ENCODE measurements around the gene ROBO4.
A peak's percentile ranks its signal among the peaks of the same experiment; 100 is the strongest.

Gene ROBO4

GRCh38 chr11:124920870-124921609 is 23.4 kb upstream of the ROBO4 start:
- in situ Hi-C loops (cut with HindIII; ENCODE audit: low pct_ligation_motif_present, low pct_unique_long_range_greater_than_20kb, low sequenced_read_pairs): no loop called here
- DNase-seq: no peak

- in situ Hi-C loops (cut with HindIII; ENCODE audit: low pct_ligation_motif_present, low pct_unique_long_range_greater_than_20kb, low sequenced_read_pairs): no loop called here
- DNase-seq: no peak
Measured at GRCh38 chr11:124920356-124920755, 22.7 kb upstream of the ROBO4 start.

- DNase-seq: no peak
- in situ Hi-C loops (cut with HindIII; ENCODE audit: low pct_ligation_motif_present, low pct_unique_long_range_greater_than_20kb, low sequenced_read_pairs): no loop called here
Measured at GRCh38 chr11:124919898-124920297, 22.2 kb upstream of the ROBO4 start.

- DNase-seq: no peak
- in situ Hi-C loops (cut with HindIII; ENCODE audit: low pct_ligation_motif_present, low pct_unique_long_range_greater_than_20kb, low sequenced_read_pairs): no loop called here
Measured at GRCh38 chr11:124918950-124919349, 21.3 kb upstream of the ROBO4 start, which contains the start of gene HEPN1. Gene HEPN1, plus strand, starts transcription at chr11:124919250.

- no peak for DNase-seq
- in situ Hi-C loops (cut with HindIII; ENCODE audit: low pct_ligation_motif_present, low pct_unique_long_range_greater_than_20kb, low sequenced_read_pairs): no loop called here
Measured at GRCh38 chr11:124917115-124917637, 19.5 kb upstream of the ROBO4 start.

GRCh38 chr11:124916370-124916710 is 18.7 kb upstream of the ROBO4 start:
- DNase-seq: no peak
- in situ Hi-C loops (cut with HindIII; ENCODE audit: low pct_ligation_motif_present, low pct_unique_long_range_greater_than_20kb, low sequenced_read_pairs): no loop called here

GRCh38 chr11:124915541-124916369 is 18.1 kb upstream of the ROBO4 start:
- in situ Hi-C loops (cut with HindIII; ENCODE audit: low pct_ligation_motif_present, low pct_unique_long_range_greater_than_20kb, low sequenced_read_pairs): no loop called here
- no peak for DNase-seq

GRCh38 chr11:124902616-124903015 is 5.0 kb upstream of the ROBO4 start:
- in situ Hi-C loops (cut with HindIII; ENCODE audit: low pct_ligation_motif_present, low pct_unique_long_range_greater_than_20kb, low sequenced_read_pairs): no loop called here
- DNase-seq: no peak

- DNase-seq: peak; percentile 60
- in situ Hi-C loops (cut with HindIII; ENCODE audit: low pct_ligation_motif_present, low pct_unique_long_range_greater_than_20kb, low sequenced_read_pairs): no loop called here
Measured at GRCh38 chr11:124900464-124900863, 2.8 kb upstream of the ROBO4 start.

- no peak for DNase-seq
- in situ Hi-C loops (cut with HindIII; ENCODE audit: low pct_ligation_motif_present, low pct_unique_long_range_greater_than_20kb, low sequenced_read_pairs): no loop called here
Measured at GRCh38 chr11:124899383-124900145, 1.9 kb upstream of the ROBO4 start.

- in situ Hi-C loops (cut with HindIII; ENCODE audit: low pct_ligation_motif_present, low pct_unique_long_range_greater_than_20kb, low sequenced_read_pairs): no loop called here
Measured at GRCh38 chr11:124898711-124899110, 1.0 kb upstream of the ROBO4 start.

GRCh38 chr11:124898263-124898680 is 607 bp upstream of the ROBO4 start:
- peak; percentile 80 for DNase-seq
- in situ Hi-C loops (cut with HindIII; ENCODE audit: low pct_ligation_motif_present, low pct_unique_long_range_greater_than_20kb, low sequenced_read_pairs): no loop called here

More at GRCh38 chr11:124898711-124899110, 1.0 kb upstream of the ROBO4 start:
- no peak for DNase-seq

GRCh38 chr11:124896821-124897391 is 759 bp downstream of the ROBO4 start:
- DNase-seq: no peak
- in situ Hi-C loops (cut with HindIII; ENCODE audit: low pct_ligation_motif_present, low pct_unique_long_range_greater_than_20kb, low sequenced_read_pairs): no loop called here

GRCh38 chr11:124896071-124896750 is 1.5 kb downstream of the ROBO4 start:
- no peak for DNase-seq
- in situ Hi-C loops (cut with HindIII; ENCODE audit: low pct_ligation_motif_present, low pct_unique_long_range_greater_than_20kb, low sequenced_read_pairs): no loop called here

- no peak for DNase-seq
- in situ Hi-C loops (cut with HindIII; ENCODE audit: low pct_ligation_motif_present, low pct_unique_long_range_greater_than_20kb, low sequenced_read_pairs): no loop called here
Measured at GRCh38 chr11:124895471-124895971, 2.1 kb downstream of the ROBO4 start.

- in situ Hi-C loops (cut with HindIII; ENCODE audit: low pct_ligation_motif_present, low pct_unique_long_range_greater_than_20kb, low sequenced_read_pairs): no loop called here
- DNase-seq: no peak
Measured at GRCh38 chr11:124894606-124895430, 2.8 kb downstream of the ROBO4 start.

GRCh38 chr11:124893781-124894401 is 3.8 kb downstream of the ROBO4 start:
- in situ Hi-C loops (cut with HindIII; ENCODE audit: low pct_ligation_motif_present, low pct_unique_long_range_greater_than_20kb, low sequenced_read_pairs): no loop called here

More at GRCh38 chr11:124893781-124894401, 3.8 kb downstream of the ROBO4 start:
- no peak for DNase-seq

Data from ACHN (cell line).